HG02870 (cell line): Measurements from ENCODE around the gene HLA-DQB2.
"Not testable (repeated sequence)": the region's sequence is repeated elsewhere in the genome, so short reads cannot be mapped to it uniquely, and the experiment has no call there.

Experiments used
- ATAC-seq: cut with Tn5 transposase; IDR thresholded peaks from one replicate; pipeline ENCODE4 v1.9.1; 2021; ENCODE audit warnings: mild to moderate bottlenecking, moderate library complexity; ENCODE audit not compliant: unreplicated experiment

The HLA-DQB2 gene

GRCh38 chr6:32763421-32763820, at the start of gene HLA-DQB2:
Gene HLA-DQB2 (minus strand): TSS chr6:32763532. CDS start chr6:32763470, 62 bp downstream.
- no peak for ATAC-seq

DNA sequence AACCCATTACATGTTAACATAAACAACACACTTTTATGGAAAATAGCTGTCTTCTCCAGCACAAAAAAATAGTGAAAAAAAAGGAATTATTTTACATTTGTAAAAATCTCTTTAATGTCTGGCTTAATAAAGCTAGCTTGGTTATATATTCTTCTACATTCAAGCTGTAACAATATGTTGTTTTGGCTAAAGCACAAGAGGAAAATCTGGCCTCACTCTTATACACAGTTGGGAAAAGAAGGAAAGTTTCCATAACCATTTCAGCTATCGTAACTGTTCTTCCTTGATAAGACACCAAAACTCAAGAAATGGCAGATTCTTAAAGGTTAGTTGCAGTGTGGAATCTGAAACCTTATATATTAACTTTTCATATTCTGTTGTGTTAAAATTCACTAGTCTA, 45.8 kb upstream of the HLA-DQB2 start:
- no peak for ATAC-seq

- ATAC-seq, result no peak
These were observed 43.8 kb upstream of the HLA-DQB2 start for GRCh38 chr6:32807020-32807580.

DNA sequence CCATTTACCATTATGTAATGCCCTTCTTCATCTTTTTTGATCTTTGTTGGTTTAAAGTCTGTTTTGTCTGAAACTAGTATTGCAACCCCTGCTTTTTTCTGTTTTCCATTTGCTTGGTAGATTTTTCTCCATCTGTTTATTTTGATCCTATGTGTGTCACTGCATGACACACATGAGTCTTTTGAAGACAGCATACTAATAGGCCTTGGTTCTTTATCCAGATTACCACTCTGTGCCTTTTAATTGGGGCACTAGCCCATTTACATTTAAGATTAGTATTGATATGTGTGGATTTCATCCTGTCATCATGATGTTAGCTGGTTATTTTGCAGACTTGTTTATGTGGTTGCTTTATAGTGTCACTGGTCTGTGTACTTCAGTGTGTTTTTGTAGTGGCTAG, 42.1 kb upstream of the HLA-DQB2 start:
- not testable (repeated sequence) for ATAC-seq

- ATAC-seq, result no peak
These were observed 40.1 kb upstream of the HLA-DQB2 start for GRCh38 chr6:32803416-32803815.

DNA sequence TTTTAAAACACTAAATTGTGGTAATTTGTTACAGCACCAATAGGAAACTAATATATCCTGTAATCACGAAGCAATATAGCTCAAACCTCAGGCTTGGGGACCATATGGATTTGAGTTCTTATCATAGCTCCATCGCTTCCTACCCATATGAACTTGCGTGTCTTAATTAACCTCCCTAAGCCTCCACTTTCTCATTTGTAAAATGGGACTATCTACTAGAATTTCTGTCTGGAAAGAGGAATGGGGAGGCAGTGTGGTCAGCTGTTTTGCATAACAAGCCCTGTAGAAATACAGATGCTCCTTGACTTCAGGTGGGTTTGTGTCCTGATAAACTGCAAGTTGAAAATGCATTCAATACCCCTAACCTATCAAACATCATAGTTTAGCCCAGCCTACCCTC, 36.4 kb upstream of the HLA-DQB2 start:
- no peak for ATAC-seq

DNA sequence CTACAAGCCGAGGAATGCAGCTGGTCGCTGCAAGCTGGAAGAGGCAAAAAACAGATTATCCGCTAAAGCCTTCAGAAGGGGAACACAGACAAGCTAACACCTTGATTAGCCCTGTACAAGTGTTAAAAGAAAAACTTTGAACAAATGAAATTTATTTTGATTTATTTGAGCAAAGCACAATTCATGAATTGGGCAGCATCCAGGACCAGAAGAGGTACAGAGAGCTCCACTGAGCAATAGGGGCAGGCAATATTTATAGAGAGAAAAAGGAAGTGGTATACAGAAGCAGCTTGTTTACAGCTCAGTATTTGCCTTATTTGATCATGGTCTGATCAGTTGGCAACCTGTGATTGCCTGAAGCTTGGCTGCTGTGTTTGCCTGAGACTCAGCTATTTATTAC, 35.8 kb upstream of the HLA-DQB2 start:
- no peak for ATAC-seq

DNA sequence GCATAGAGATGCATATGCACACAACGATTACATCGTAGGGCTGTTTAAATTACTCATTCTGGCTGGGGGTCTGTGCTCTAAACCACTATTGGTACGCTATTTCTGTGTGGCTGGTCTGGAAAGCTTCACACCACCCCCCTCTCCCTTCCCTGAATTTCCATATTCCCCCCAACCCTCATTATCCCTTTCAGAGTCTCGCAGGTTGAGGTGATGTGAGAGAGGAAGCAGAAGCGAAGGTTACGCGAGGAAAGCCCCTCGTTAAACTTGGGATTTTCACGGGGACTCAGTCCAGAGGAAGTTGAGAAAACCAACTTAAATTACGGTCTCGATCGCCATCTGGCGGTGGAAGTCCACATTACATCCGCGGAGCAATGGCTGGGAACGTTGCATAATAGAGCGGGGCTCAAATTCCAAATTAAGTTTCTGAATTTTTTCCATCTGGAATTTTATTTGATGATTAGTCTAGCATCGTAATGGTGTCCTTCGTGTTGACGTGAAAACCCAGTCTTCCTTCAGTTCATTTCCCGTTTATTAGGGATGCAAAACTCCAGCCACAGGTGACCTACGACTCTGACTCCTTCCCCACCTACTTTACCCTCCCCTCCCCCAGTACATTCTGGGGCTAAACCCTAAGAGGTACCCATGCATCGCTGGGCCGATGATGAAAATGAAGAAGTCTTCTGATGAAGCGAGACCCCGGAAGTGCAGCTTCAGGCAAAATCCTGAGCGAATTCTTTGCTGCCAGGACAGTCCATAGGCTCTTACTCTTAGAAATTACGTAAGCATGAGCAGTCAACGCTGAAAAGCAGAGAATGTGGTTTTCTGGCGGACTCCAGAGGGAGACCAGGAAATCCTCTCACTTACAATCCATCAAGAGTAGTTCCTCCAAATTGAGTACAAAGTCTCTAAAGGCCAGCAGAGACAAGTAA, 33.8 kb upstream of the HLA-DQB2 start:
- no peak for ATAC-seq

DNA sequence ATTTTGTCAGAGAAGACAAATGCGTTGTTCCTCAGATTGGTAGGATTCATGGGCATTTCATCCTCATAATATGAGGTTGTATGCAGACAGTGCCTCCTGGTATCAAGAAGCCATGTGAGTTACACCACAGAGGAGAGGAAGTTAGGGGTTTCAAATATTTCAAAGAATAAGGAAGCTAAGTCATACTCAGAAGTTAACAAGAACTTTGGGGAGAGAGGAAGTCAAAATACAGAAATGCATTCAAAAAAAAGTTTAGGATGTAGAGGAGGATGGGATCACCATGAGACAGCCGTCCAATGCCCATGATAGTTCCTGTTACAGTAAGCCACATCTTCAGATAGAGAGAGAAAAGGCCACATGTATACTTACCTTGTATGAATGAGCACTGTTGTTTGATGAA, 31.2 kb upstream of the HLA-DQB2 start:
- no peak for ATAC-seq

DNA sequence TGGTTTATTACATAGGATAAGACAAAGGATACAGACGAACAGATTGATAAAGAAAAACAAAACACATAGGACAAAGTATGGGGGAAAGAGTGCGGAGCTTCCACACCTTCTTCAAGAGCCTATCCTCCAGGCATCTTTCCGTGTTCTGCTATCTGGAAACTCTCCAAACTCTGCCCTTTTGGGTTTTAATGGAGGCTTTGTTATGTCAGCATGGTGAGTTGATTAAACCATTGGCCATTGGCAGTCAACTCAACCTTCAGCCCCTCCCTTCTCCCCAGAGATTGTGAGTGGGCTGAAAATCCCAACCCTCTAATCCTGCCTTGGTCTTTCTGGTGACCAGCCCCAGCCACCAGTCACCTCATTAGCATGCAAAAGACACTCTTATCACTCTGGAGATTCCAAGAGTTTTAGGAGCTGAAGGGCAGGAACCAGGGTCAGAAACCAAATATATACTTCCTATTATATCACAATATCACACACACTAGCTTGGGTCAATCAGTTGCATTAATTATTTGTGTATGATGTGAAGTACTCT, 29.6 kb upstream of the HLA-DQB2 start:
- no peak for ATAC-seq

DNA sequence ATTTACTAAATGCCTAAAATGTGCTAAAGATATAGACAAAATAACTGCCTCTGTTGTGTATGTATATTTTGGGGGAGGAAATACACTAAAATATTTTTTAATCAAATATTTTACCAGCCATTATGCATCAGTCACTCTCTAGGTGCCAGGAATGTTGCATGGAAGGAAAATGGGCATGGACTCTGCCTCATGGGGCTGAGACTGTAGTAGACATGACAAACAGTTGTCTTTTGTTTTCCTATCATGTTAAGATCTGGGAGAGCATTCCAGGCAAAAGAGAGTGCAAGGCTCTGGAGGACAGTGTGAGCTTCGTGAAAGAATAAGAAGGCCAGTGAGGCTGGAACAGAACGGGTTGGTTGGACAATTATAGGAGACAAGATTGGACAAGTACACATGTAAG, 27.0 kb upstream of the HLA-DQB2 start:
- ATAC-seq, result no peak

- ATAC-seq, result no peak
These were observed 22.6 kb upstream of the HLA-DQB2 start for GRCh38 chr6:32785781-32786533.

DNA sequence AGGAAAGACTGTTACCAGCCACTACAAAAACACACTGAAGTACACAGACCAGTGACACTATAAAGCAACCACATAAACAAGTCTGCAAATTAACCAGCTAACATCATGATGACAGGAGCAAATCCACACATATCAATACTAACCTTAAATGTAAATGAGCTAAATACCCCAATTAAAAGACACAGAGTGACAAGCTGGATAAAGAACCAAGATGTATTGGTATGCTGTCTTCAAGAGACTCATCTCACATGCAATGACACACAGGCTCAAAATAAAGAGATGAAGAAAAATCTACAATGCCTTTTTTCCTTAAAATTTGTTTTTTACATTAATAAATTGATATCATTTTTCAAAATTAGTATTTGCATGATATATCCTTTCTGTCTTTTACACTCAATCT, 19.6 kb upstream of the HLA-DQB2 start:
- not testable (repeated sequence) for ATAC-seq

- ATAC-seq, result no peak
These were observed 15.7 kb upstream of the HLA-DQB2 start for GRCh38 chr6:32779036-32779435.

- ATAC-seq, result no peak
These were observed 11.7 kb upstream of the HLA-DQB2 start for GRCh38 chr6:32775071-32775470.

- no peak for ATAC-seq
These were observed 11.1 kb upstream of the HLA-DQB2 start for GRCh38 chr6:32774426-32774825.

- no peak for ATAC-seq
These were observed 9.3 kb upstream of the HLA-DQB2 start for GRCh38 chr6:32772656-32773055.

GRCh38 chr6:32764048-32764447, 716 bp upstream of the HLA-DQB2 start:
- ATAC-seq, result no peak

DNA sequence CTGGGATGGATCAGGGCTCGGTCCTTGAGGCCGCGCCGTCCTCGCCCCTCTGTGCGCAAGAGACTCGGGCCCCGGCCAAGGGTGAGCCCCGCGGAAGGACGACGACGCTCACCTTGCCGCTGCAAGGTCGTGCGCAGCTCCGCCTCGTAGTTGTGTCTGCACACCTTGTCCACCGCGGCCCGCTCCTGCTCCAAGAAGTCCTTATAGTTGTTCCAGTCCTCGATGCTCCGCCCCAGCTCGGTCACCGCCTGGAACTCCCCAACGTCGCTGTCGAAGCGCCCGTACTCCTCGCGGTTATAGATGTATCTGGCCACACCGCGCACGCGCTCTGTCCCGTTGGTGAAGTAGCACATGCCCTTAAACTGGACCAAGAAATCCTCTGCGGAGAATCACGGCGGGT, 1.8 kb downstream of the HLA-DQB2 start:
- ATAC-seq, result no peak

DNA sequence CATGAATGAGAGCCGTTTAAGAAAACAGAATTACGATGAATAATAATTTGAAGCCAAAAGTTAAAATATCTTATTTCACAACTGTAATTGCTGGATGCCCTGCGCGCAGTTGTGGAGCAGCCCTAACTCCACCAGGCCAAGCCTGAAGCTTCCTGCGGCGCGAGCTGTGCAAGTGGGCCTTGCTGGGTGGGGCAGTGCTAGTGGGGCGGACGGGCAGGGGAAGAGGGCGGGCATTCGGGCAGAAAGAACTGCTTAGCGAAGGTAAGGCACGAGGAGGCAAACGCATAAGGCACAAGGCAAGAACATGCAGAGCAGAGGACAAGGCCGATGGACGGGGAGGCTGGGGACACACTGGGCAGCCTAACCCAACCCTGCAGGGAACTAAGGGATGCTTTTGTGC, 2.3 kb downstream of the HLA-DQB2 start:
- ATAC-seq, result no peak

DNA sequence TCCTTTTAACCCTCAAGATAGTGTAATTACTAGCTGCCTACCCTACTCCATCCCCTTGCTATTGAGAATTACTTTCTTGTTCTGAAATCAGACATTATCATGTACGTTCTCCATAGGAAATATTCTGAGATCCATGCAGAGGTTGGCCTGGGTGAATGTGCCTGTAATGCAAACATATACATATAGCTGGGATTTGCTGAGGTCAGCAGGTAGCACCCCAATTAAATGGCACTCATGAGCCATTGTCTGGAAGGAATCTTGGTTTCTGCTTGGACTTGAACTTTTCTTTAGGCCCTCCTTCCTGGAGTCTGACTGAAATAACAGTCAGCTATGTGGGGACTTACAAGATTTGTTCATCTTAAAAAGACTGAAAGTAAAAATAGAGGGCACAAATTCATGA, 3.7 kb downstream of the HLA-DQB2 start:
- no peak for ATAC-seq
